B cell (primary cell): ENCODE data around the gene CREB5. TPM values are rescaled to one million over a fixed set of nuclear protein-coding genes. Genes with fewer than 3 reads are reported as not detected.

Experiments used
- ATAC-seq: fragments of 200-7000 bp; cut with Tn5 transposase; one replicate; pipeline ENCODE4 v1.10.0; 2021; ENCODE audit warnings: low read depth, mild to moderate bottlenecking, moderate number of reproducible peaks, moderate library complexity
- CTCF ChIA-PET: fragments of 350-600 bp; sonication (Branson Sonifier 250); formaldehyde crosslinking; loops from one replicate; lab custom pipeline; 2021; ENCODE audit warnings: antibody characterized with exemption, inconsistent platforms; lab: Charles Lee
- POLR2A ChIA-PET: fragments of 350-600 bp; sonication (Branson Sonifier 250); formaldehyde crosslinking; loops from one replicate; lab custom pipeline; 2021; ENCODE audit warnings: antibody characterized with exemption; lab: Charles Lee
- DNase-seq: peaks from one replicate; pipeline ENCODE4 v3.0.0; 2013
- H2AFZ ChIP-seq: 2 replicates; pipeline ENCODE4 v1.6.1; 2012; ENCODE audit warnings: mild to moderate bottlenecking, low read depth, low read length; ENCODE audit not compliant: insufficient read depth, poor library complexity, severe bottlenecking
- H3K27ac ChIP-seq, 2 donors: 1 replicate in 1 of 2; 2 replicates in 1 of 2; pipeline ENCODE4 v1.5.1; 2012 to 2013; ENCODE audit warnings: low read length in 2 of 2, mild to moderate bottlenecking in 2 of 2, moderate library complexity in 1 of 2
- H3K27me3 ChIP-seq, 4 experiments: fragments of 200-600 bp in 1 of 4; sonication (generic) in 1 of 4; replicated peaks in 1 of 4; 1 replicate in 2 of 4; 2 replicates in 2 of 4; pipeline versions ENCODE4 v1.6.1 to v1.7.0; 2013 to 2016; ENCODE audit warnings: low read length in 3 of 4, mild to moderate bottlenecking in 2 of 4, mixed read lengths in 1 of 4, moderate library complexity in 1 of 4; ENCODE audit not compliant: insufficient read depth in 4 of 4, control insufficient read depth in 3 of 4; ENCODE audit errors: control extremely low read depth in 1 of 4
- H3K36me3 ChIP-seq, 2 experiments: replicated peaks in 1 of 2; 1 replicate in 1 of 2; 2 replicates in 1 of 2; pipeline versions ENCODE4 v1.6.1 to v1.7.1; 2013; ENCODE audit warnings: low read length in 1 of 2; ENCODE audit not compliant: insufficient read depth in 2 of 2, control insufficient read depth in 1 of 2; ENCODE audit errors: control extremely low read depth in 1 of 2, extremely low read depth in 1 of 2
- H3K4me1 ChIP-seq, 2 donors: fragments of 200-600 bp in 1 of 2; sonication (generic) in 1 of 2; 1 replicate in 1 of 2; 2 replicates in 1 of 2; pipeline versions ENCODE4 v1.5.1 to v1.6.1; 2013 to 2017; ENCODE audit warnings: low read length in 2 of 2; ENCODE audit not compliant: control insufficient read depth in 2 of 2, insufficient read depth in 2 of 2
- H3K4me2 ChIP-seq: replicated peaks from 2 replicates; pipeline ENCODE3; 2012; ENCODE audit warnings: mild to moderate bottlenecking, low read depth, low read length; ENCODE audit not compliant: poor library complexity, severe bottlenecking
- H3K4me3 ChIP-seq, 5 experiments: fragments of 200-600 bp in 1 of 5; sonication (generic) in 1 of 5; 1 replicate in 3 of 5; 2 replicates in 2 of 5; pipeline versions ENCODE4 v1.5.1 to v1.7.0; 2011 to 2016; ENCODE audit warnings: low read length in 4 of 5, mild to moderate bottlenecking in 4 of 5, low read depth in 2 of 5, control low read depth in 1 of 5, moderate library complexity in 1 of 5; ENCODE audit not compliant: insufficient read depth in 1 of 5; ENCODE audit errors: control extremely low read depth in 1 of 5, extremely low read depth in 1 of 5
- H3K79me2 ChIP-seq: fragments of 200-600 bp; sonication (generic); one replicate; pipeline ENCODE4 v1.6.0; 2016; ENCODE audit warnings: low read length; ENCODE audit not compliant: control insufficient read depth, insufficient read depth
- H3K9ac ChIP-seq: fragments of 200-600 bp; sonication (generic); 2 replicates; pipeline ENCODE4 v1.6.1; 2017; ENCODE audit warnings: mild to moderate bottlenecking, low read length, moderate library complexity
- H3K9me3 ChIP-seq, 3 donors: one replicate each; pipeline versions ENCODE4 v1.6.1 to v1.7.1; 2013; ENCODE audit warnings: low read length in 2 of 3; ENCODE audit not compliant: control insufficient read depth in 2 of 3, insufficient read depth in 1 of 3; ENCODE audit errors: control extremely low read depth in 1 of 3
- H4K20me1 ChIP-seq: 2 replicates; pipeline ENCODE4 v1.6.0; 2012; ENCODE audit warnings: mild to moderate bottlenecking, low read length; ENCODE audit not compliant: insufficient read depth, control insufficient read depth, poor library complexity, severe bottlenecking
- H3K27ac Mint-ChIP-seq: one replicate; pipeline ENCODE4 v1.8.0; 2021; ENCODE audit warnings: mixed read lengths
- H3K27me3 Mint-ChIP-seq: one replicate; pipeline ENCODE4 v1.8.0; 2021; ENCODE audit warnings: mixed read lengths
- H3K4me1 Mint-ChIP-seq: one replicate; pipeline ENCODE4 v1.8.0; 2021; ENCODE audit warnings: mixed read lengths
- H3K4me3 Mint-ChIP-seq: one replicate; pipeline ENCODE4 v1.8.0; 2021; ENCODE audit warnings: mixed read lengths
- H3K9me3 Mint-ChIP-seq: one replicate; pipeline ENCODE4 v1.8.0; 2022; ENCODE audit warnings: mixed read lengths; ENCODE audit not compliant: insufficient read depth
- CTCF ChIP-seq: fragments of 200-600 bp; IDR thresholded peaks from one replicate; pipeline ENCODE4 v1.8.0; 2022; ENCODE audit warnings: antibody characterized with exemption, mild to moderate bottlenecking
- EZH2 ChIP-seq: IDR thresholded peaks from 2 replicates; pipeline ENCODE4 v1.6.1; 2012; ENCODE audit warnings: borderline replicate concordance, low read depth, mild to moderate bottlenecking, moderate library complexity, low read length; ENCODE audit not compliant: insufficient read depth, poor library complexity, severe bottlenecking
- WGBS: methylation state at CpG from one replicate; pipeline ENCODE4 v1.1.5; 2013; ENCODE audit warnings: missing lambda C conversion rate; ENCODE audit not compliant: insufficient coverage; 5-methylcytosine and 5-hydroxymethylcytosine counted together
- intact Hi-C: fragments of 100-400 bp; cut with micrococcal nuclease; formaldehyde crosslinking; loops from one replicate; pipeline ENCODE4 v1.10.0; 2022
- polyA plus RNA-seq: library from polyadenylated mRNA; depleted of rRNA; stranded (reverse); fragments of >200 nt; gene quantifications from 2 replicates; pipeline ENCODE4 v1.2.3, GENCODE V29; 2012
- total RNA-seq, 2 donors: library from RNA; stranded (reverse); fragments of 120-200 nt in 1 of 2; gene quantifications; 1 replicate in 1 of 2; 2 replicates in 1 of 2; pipeline versions ENCODE4 v1.2.3 to v1.2.4, GENCODE V29; 2013 to 2022

Gene CREB5
- total and polyA plus RNA-seq, 2 donors (not counting 1 experiment from before 2014, with no cell fraction given), result 0.05 to 0.95 TPM

- H3K4me1 Mint-ChIP-seq, result peaks cover 5% of the 10 kb centered on the region
- no peak overlapping the region for H3K4me2 ChIP-seq
- no peak overlapping the region for H3K4me3 Mint-ChIP-seq
- no peak overlapping the region for H3K4me3 ChIP-seq
- peaks cover 22% of the 10 kb centered on the region for H3K27me3 Mint-ChIP-seq
- peaks cover 0 to 4% (median 3%) of the 10 kb centered on the region in 3 donors for H3K9me3 ChIP-seq
- H4K20me1 ChIP-seq, result no peaks in the 10 kb centered on the region
- ChIA-PET POLR2A (no interaction called here), CTCF (interaction anchor here (0.9 to 1.5 kb wide), 2 partner anchors 34 to 207 kb away, joined by 3 read pairs; no protein-coding TSS in a partner anchor)
- intact Hi-C loops, result no loop called here
- peaks cover 0 to 4% of the 10 kb centered on the region in 2 donors for H3K4me1 ChIP-seq
- H3K9ac ChIP-seq, result no peak overlapping the region
- no peak overlapping the region for H3K27ac Mint-ChIP-seq
- no peak for ATAC-seq
- no peaks in the 10 kb centered on the region for H3K79me2 ChIP-seq
- 100% methylated on average over 1 of the region's 3 CpGs for WGBS
- TF ChIP-seq CTCF (no peak), EZH2 (no peak)
- no peak for DNase-seq
- H3K27me3 ChIP-seq, result no peaks in the 10 kb centered on the region
- H2AFZ ChIP-seq, result no peak overlapping the region
- H3K9me3 Mint-ChIP-seq, result peaks cover 9% of the 10 kb centered on the region
- no peak overlapping the region for H3K27ac ChIP-seq
- no peaks in the 10 kb centered on the region for H3K36me3 ChIP-seq
These were observed 48.2 kb upstream of the CREB5 start for GRCh38 chr7:28364082-28364481.

- Histone ChIP-seq H3K4me1 (no peaks in the 10 kb centered on the region), H3K27me3 (peaks cover 0 to 3% (median 0%) of the 10 kb centered on the region in 4 experiments), H3K27ac (no peak overlapping the region), H3K9ac (no peak overlapping the region), H3K79me2 (no peaks in the 10 kb centered on the region), H2AFZ (no peak overlapping the region), H3K4me3 (no peak overlapping the region), H4K20me1 (no peaks in the 10 kb centered on the region), H3K4me2 (no peak overlapping the region), H3K36me3 (no peaks in the 10 kb centered on the region), H3K9me3 (peaks cover 0 to 2% (median under 1%) of the 10 kb centered on the region in 3 donors)
- intact Hi-C loops, result no loop called here
- Mint-ChIP-seq H3K4me1 (no peaks in the 10 kb centered on the region), H3K27me3 (peaks cover 33% of the 10 kb centered on the region), H3K27ac (no peak overlapping the region), H3K9me3 (peaks cover 7% of the 10 kb centered on the region), H3K4me3 (no peak overlapping the region)
- CTCF ChIA-PET, result no interaction called here
- no peak for DNase-seq
- WGBS, result 71% methylated on average over 4 of the region's 4 CpGs
- POLR2A ChIA-PET, result no interaction called here
- TF ChIP-seq CTCF (no peak), EZH2 (no peak)
- ATAC-seq, result no peak
These were observed 42.8 kb upstream of the CREB5 start for GRCh38 chr7:28369523-28369922.
